Stimulated activated CD8-positive, alpha-beta memory T cell treated with anti-CD3 and anti-CD28 coated beads, Interleukin-4, amount 100 ng/mL, for 4 hours (primary cell): ENCODE data around the gene ZFPM1.

Source experiments
- DNase-seq, 2 donors: peaks; one replicate each; pipeline ENCODE4 v3.0.0-alpha.2; 2020; ENCODE audit warnings: low read depth in 2 of 2, low spot score in 1 of 2

ZFPM1 gene

GRCh38 chr16:88585927-88586581 is 133.0 kb downstream of the ZFPM1 start:
- no peak for DNase-seq
